Measurements from ENCODE around the gene ZNF236.

The ZNF236 gene

DNA sequence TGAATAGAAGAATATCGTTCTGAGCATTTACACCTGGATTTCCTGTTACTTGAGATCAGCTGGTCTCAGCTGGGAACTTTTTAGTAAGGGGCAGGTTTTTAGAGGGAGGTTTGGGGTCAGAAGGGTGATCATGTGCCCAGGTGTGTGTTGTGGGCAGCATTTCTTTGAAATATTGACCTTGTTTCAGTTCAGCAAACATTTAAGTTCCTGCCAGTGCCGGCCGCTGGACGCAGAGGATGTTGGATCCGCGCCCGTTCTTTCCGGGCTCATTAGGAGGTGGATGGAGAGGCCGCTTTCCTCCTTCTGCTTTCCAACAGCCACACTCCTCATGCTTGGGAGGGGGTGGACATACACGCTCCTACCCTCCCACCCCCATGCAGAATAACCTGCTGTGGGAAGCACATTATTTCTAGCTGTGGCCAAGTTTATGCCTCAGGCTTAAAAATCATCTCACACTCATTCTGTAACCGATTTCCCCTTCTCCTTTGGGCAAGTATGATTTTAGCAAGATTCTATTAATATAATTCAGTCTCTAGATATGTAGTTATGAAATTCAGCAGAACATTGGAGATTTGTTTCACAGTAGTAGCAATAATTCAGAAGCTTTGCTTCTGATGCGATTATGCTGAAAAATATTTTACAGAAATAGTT is 131.4 kb downstream of the ZNF236 start:
- no peak for DNase-seq
- Histone ChIP-seq H3K27ac (ENCODE audit: insufficient read depth, low read length, poor library complexity, severe bottlenecking) (no peak overlapping the region), H3K9me3 (ENCODE audit: control insufficient read depth, low read length) (no peaks in the 10 kb centered on the region), H3K4me1 (ENCODE audit: control insufficient read depth, insufficient read depth, low read length, poor library complexity, severe bottlenecking) (no peaks in the 10 kb centered on the region), H3K27me3 (replicated peaks; ENCODE audit: control insufficient read depth, insufficient read depth, low read length, poor library complexity, severe bottlenecking) (no peaks in the 10 kb centered on the region), H3K36me3 (ENCODE audit: control insufficient read depth, insufficient read depth, low read length) (peaks cover 39% of the 10 kb centered on the region), H3K4me3 (ENCODE audit: insufficient read depth, low read depth, low read length, poor library complexity, severe bottlenecking) (no peak overlapping the region)

DNA sequence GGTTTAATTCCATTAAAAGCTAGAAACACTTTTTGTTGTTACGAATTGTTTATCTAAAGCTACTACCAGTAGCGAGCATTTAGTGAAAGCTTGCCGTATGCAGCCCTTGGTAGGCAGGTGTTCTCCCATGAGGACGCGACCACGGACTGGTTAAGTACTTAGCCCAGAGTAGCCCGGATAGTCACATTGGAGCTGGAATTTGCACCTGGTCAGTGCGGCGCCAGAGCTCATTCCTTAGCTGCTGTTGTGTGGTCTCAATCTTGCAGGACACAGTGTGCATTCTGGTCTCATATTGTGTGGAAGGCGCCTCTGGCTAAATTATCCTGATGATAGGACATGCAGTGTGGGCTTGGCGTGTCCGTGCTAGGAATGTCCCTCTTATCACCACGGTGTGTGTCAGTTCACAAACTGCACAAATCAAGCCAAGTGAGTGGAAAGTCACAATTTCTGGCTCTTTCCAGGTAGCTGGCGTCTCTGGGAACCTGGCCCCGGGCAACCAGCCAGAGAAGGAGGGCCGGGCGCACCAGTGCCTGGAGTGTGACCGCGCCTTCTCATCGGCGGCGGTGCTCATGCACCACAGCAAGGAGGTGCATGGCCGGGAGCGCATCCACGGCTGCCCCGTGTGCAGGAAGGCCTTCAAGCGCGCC is 133.3 kb downstream of the ZNF236 start:
- no peak overlapping the region for H3K4me3 ChIP-seq (ENCODE audit: insufficient read depth, low read depth, low read length, poor library complexity, severe bottlenecking)
- H3K36me3 ChIP-seq (ENCODE audit: control insufficient read depth, insufficient read depth, low read length) = peaks cover 56% of the 10 kb centered on the region
- no peak for DNase-seq
- no peaks in the 10 kb centered on the region for H3K27me3 ChIP-seq (replicated peaks; ENCODE audit: control insufficient read depth, insufficient read depth, low read length, poor library complexity, severe bottlenecking)
- H3K4me1 ChIP-seq (ENCODE audit: control insufficient read depth, insufficient read depth, low read length, poor library complexity, severe bottlenecking) = no peaks in the 10 kb centered on the region
- no peak overlapping the region for H3K27ac ChIP-seq (ENCODE audit: insufficient read depth, low read length, poor library complexity, severe bottlenecking)
- H3K9me3 ChIP-seq (ENCODE audit: control insufficient read depth, low read length) = no peaks in the 10 kb centered on the region

DNA sequence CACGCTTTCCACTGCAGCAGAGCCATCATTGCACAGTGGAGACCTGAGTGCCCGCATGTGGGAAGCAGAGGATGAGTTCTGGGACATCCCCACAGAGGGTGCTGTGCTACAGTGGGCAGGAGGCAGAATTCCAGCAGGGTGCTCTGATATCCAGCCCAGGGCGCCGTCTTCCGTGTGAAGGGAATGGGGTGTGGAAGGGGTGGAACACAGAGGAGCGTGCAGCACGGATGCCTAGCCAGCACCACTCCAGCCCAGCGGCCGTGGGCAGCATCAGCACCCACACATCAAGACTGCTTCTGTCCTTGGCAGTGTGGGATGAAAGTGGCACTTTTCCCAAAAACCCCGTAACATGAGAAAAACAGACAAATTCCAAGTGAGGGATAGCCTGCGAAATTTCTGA is 134.3 kb downstream of the ZNF236 start:
- DNase-seq = no peak
- H3K36me3 ChIP-seq (ENCODE audit: control insufficient read depth, insufficient read depth, low read length) = peaks cover 59% of the 10 kb centered on the region
- no peak overlapping the region for H3K27ac ChIP-seq (ENCODE audit: insufficient read depth, low read length, poor library complexity, severe bottlenecking)
- no peaks in the 10 kb centered on the region for H3K27me3 ChIP-seq (replicated peaks; ENCODE audit: control insufficient read depth, insufficient read depth, low read length, poor library complexity, severe bottlenecking)
- no peaks in the 10 kb centered on the region for H3K4me1 ChIP-seq (ENCODE audit: control insufficient read depth, insufficient read depth, low read length, poor library complexity, severe bottlenecking)
- H3K9me3 ChIP-seq (ENCODE audit: control insufficient read depth, low read length) = no peaks in the 10 kb centered on the region
- H3K4me3 ChIP-seq (ENCODE audit: insufficient read depth, low read depth, low read length, poor library complexity, severe bottlenecking) = no peak overlapping the region

DNA sequence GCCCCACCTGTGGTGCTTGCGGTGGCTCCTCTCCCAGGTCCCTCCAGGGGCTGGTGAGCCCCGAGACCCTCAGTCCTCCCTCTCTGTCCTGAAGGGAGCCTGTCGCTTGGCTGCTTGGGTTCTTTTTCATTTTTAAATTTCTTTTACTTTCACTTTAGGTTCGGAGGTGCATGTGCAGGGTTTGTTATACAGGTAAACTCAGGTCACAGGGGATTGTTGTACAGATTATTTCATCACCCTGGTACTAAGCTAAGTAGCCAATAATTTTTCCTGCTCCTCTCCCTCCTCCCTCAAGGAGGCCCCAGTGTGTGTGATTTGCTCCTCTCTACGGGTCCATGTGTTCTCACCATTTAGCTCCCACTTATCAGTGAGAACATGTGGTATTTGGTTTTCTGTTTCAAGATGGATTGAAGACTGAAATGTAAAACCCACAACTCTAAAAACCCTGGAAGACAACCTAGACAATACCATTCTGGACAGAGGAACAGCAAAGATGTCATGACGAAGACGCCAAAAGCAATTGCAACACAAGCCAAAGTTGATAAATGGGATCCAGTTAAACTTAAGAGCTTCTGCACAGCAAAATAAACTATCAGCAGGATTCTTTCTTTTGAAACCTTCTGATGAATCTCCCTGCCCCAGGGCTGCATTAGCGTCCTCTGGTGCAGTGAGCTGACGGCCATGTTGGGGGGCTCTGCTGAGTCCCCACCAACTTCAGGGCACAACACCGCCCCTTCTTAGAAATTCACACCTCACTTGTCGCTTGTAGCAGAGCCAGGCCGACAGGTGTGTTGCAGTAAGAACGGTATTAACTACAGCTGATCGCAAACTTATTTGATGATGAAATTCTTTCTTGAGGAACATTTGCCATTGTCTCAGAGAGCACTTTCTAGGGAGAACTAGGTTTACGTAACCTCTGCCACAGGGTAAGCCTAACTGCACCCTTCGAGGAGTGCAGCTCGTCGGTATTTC is 135.3 kb downstream of the ZNF236 start:
- no peaks in the 10 kb centered on the region for H3K27me3 ChIP-seq (replicated peaks; ENCODE audit: control insufficient read depth, insufficient read depth, low read length, poor library complexity, severe bottlenecking)
- H3K4me3 ChIP-seq (ENCODE audit: insufficient read depth, low read depth, low read length, poor library complexity, severe bottlenecking) = no peak overlapping the region
- H3K36me3 ChIP-seq (ENCODE audit: control insufficient read depth, insufficient read depth, low read length) = peaks cover 59% of the 10 kb centered on the region
- no peak overlapping the region for H3K27ac ChIP-seq (ENCODE audit: insufficient read depth, low read length, poor library complexity, severe bottlenecking)
- H3K9me3 ChIP-seq (ENCODE audit: control insufficient read depth, low read length) = no peaks in the 10 kb centered on the region
- DNase-seq = no peak
- H3K4me1 ChIP-seq (ENCODE audit: control insufficient read depth, insufficient read depth, low read length, poor library complexity, severe bottlenecking) = no peaks in the 10 kb centered on the region

DNA sequence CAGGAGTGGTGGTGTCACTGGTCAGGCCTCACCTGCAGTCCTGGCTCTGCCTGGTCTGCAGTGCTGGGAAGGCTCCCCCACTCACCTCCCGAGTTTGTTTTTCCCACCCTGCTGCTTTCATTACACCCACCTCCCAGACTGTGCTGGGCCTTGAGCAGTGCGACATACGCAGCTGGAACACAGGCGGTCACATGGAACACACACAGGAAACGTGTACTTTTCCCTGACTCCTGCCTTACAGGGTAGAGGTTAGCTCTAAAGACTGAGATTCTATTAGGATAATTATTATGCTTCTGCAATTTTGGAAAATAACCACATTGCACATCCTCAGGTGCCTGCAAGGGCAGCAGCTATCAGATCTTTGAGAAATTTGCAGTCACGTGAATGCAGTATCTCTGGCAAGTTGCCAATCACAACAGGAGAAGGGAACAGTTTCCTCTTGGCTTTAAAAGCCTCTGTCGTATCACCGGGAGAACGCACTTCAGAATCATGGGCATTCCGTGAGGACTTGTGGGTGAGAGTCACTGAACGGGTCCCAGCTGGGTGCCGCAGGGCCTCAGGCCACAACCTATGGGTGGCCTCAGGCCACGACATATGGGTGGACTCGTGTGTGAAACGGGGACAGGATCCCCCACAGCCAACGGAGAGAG is 136.5 kb downstream of the ZNF236 start:
- no peak overlapping the region for H3K27ac ChIP-seq (ENCODE audit: insufficient read depth, low read length, poor library complexity, severe bottlenecking)
- H3K36me3 ChIP-seq (ENCODE audit: control insufficient read depth, insufficient read depth, low read length) = peaks cover 50% of the 10 kb centered on the region
- H3K4me3 ChIP-seq (ENCODE audit: insufficient read depth, low read depth, low read length, poor library complexity, severe bottlenecking) = no peak overlapping the region
- H3K27me3 ChIP-seq (replicated peaks; ENCODE audit: control insufficient read depth, insufficient read depth, low read length, poor library complexity, severe bottlenecking) = no peaks in the 10 kb centered on the region
- no peaks in the 10 kb centered on the region for H3K4me1 ChIP-seq (ENCODE audit: control insufficient read depth, insufficient read depth, low read length, poor library complexity, severe bottlenecking)
- no peak for DNase-seq
- no peaks in the 10 kb centered on the region for H3K9me3 ChIP-seq (ENCODE audit: control insufficient read depth, low read length)

DNA sequence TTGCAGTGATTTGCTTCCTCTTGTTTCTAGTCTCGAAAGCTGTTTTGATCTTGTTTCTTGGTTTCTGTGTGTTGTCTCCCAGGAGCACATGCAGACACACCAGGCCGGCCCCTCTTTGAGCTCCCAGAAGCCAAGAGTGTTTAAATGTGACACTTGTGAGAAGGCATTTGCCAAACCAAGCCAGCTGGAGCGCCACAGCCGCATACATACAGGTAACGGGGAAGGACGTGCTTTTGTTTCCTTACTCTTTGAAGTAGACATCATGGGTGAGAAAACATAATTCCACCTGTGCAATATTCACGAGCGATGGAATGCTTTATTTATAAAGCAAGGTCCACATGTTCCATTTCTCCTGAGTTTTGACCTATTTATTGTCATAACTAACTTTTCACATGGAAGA is 137.2 kb downstream of the ZNF236 start:
- Histone ChIP-seq H3K27ac (ENCODE audit: insufficient read depth, low read length, poor library complexity, severe bottlenecking) (no peak overlapping the region), H3K4me1 (ENCODE audit: control insufficient read depth, insufficient read depth, low read length, poor library complexity, severe bottlenecking) (no peaks in the 10 kb centered on the region), H3K4me3 (ENCODE audit: insufficient read depth, low read depth, low read length, poor library complexity, severe bottlenecking) (no peak overlapping the region), H3K27me3 (replicated peaks; ENCODE audit: control insufficient read depth, insufficient read depth, low read length, poor library complexity, severe bottlenecking) (no peaks in the 10 kb centered on the region), H3K9me3 (ENCODE audit: control insufficient read depth, low read length) (no peaks in the 10 kb centered on the region), H3K36me3 (ENCODE audit: control insufficient read depth, insufficient read depth, low read length) (peaks cover 50% of the 10 kb centered on the region)
- no peak for DNase-seq

DNA sequence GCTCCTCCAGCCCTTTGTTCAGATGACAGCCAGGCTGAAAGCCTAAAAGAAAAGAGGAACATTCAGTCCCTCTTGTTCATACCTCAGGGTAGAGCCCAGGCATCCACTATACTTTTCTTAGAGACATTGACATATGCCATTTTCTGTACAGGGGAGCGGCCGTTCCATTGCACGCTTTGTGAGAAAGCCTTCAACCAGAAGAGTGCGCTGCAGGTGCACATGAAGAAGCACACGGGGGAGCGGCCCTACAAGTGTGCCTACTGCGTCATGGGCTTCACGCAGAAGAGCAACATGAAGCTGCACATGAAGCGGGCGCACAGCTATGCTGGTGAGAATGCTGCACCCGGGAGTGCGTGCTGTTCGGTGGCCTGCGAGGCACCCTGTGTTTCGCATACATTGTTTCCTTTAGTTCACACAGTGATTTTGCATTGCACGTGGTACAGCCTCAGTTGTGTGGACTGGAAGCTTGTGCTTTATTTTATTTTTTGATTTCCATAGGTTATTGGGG is 138.2 kb downstream of the ZNF236 start:
- H3K4me1 ChIP-seq (ENCODE audit: control insufficient read depth, insufficient read depth, low read length, poor library complexity, severe bottlenecking) = no peaks in the 10 kb centered on the region
- no peaks in the 10 kb centered on the region for H3K27me3 ChIP-seq (replicated peaks; ENCODE audit: control insufficient read depth, insufficient read depth, low read length, poor library complexity, severe bottlenecking)
- no peak overlapping the region for H3K27ac ChIP-seq (ENCODE audit: insufficient read depth, low read length, poor library complexity, severe bottlenecking)
- H3K36me3 ChIP-seq (ENCODE audit: control insufficient read depth, insufficient read depth, low read length) = peaks cover 48% of the 10 kb centered on the region
- H3K4me3 ChIP-seq (ENCODE audit: insufficient read depth, low read depth, low read length, poor library complexity, severe bottlenecking) = no peak overlapping the region
- no peak for DNase-seq
- no peaks in the 10 kb centered on the region for H3K9me3 ChIP-seq (ENCODE audit: control insufficient read depth, low read length)

- no peaks in the 10 kb centered on the region for H3K4me1 ChIP-seq (ENCODE audit: control insufficient read depth, insufficient read depth, low read length, poor library complexity, severe bottlenecking)
- no peak overlapping the region for H3K4me3 ChIP-seq (ENCODE audit: insufficient read depth, low read depth, low read length, poor library complexity, severe bottlenecking)
- DNase-seq = no peak
- H3K9me3 ChIP-seq (ENCODE audit: control insufficient read depth, low read length) = no peaks in the 10 kb centered on the region
- H3K27me3 ChIP-seq (replicated peaks; ENCODE audit: control insufficient read depth, insufficient read depth, low read length, poor library complexity, severe bottlenecking) = no peaks in the 10 kb centered on the region
- no peak overlapping the region for H3K27ac ChIP-seq (ENCODE audit: insufficient read depth, low read length, poor library complexity, severe bottlenecking)
- peaks cover 37% of the 10 kb centered on the region for H3K36me3 ChIP-seq (ENCODE audit: control insufficient read depth, insufficient read depth, low read length)
Measured at GRCh38 chr18:76962851-76963250, 140.5 kb downstream of the ZNF236 start.

DNA sequence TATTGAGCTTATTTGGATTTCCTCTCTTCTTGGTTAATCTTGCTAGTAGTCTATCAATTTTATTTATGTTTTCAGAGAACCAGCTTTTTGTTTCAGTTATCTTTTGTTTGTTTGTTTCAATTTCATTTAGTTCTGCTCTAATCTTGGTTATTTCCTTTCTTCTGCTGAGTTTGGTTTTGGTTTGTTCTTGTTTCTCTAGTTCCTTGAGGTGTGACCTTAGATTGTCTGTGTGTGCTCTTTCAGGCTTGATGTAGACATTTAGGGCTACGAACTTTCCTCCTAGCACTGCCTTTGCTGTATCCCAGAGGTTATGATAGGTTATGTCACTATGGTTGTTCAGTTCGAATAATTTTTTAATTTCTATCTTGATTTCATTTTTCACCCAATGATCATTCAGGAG is 141.6 kb downstream of the ZNF236 start:
- Histone ChIP-seq H3K27ac (ENCODE audit: insufficient read depth, low read length, poor library complexity, severe bottlenecking) (no peak overlapping the region), H3K4me1 (ENCODE audit: control insufficient read depth, insufficient read depth, low read length, poor library complexity, severe bottlenecking) (no peaks in the 10 kb centered on the region), H3K36me3 (ENCODE audit: control insufficient read depth, insufficient read depth, low read length) (peaks cover 26% of the 10 kb centered on the region), H3K27me3 (replicated peaks; ENCODE audit: control insufficient read depth, insufficient read depth, low read length, poor library complexity, severe bottlenecking) (no peaks in the 10 kb centered on the region), H3K4me3 (ENCODE audit: insufficient read depth, low read depth, low read length, poor library complexity, severe bottlenecking) (no peak overlapping the region), H3K9me3 (ENCODE audit: control insufficient read depth, low read length) (no peaks in the 10 kb centered on the region)
- DNase-seq = no peak
